Astrocyte of the spinal cord (primary cell): ENCODE measurements around the gene CD274.

Experiments used
- DNase-seq: peaks from one replicate; pipeline ENCODE4 v3.0.0; 2011; ENCODE audit warnings: low read depth, low spot score
- H3K4me3 ChIP-seq: 2 replicates; pipeline ENCODE4 v1.5.1; 2011; ENCODE audit warnings: low read depth, mild to moderate bottlenecking, low read length, moderate library complexity
- in situ Hi-C: cut with HindIII; loops from 2 replicates; pipeline ENCODE4 v1.10.0; 2017; ENCODE audit warnings: low sequenced_read_pairs
- TF ChIP-seq, protein P1 (sequence below): IDR thresholded peaks from 2 replicates; pipeline ENCODE4 v1.5.1; 2012; ENCODE audit warnings: low read depth, mild to moderate bottlenecking, low read length, inconsistent platforms

CD274 gene

DNA sequence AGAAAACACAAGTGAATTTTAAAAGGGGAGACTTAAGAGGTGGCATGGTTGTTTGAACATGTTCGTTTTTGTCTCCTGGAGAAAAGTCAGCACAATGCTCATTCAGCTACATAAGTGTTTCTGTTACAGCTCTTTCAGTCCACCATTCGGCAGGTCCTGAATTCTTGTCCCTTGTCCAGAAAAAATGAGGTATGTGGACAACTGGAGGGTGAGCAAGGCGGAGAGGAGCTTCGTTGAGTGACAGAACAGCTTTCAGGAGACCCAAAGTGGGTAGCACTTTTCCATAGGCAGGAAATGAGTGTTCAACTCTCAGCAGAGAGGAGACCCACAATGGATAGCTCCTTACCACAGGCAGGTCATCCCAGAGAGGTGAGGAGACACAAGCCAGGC, 64.9 kb downstream of the CD274 start:
- H3K4me3 ChIP-seq = no peak overlapping the region
- no peak for DNase-seq
- TF ChIP-seq, protein P1, sequence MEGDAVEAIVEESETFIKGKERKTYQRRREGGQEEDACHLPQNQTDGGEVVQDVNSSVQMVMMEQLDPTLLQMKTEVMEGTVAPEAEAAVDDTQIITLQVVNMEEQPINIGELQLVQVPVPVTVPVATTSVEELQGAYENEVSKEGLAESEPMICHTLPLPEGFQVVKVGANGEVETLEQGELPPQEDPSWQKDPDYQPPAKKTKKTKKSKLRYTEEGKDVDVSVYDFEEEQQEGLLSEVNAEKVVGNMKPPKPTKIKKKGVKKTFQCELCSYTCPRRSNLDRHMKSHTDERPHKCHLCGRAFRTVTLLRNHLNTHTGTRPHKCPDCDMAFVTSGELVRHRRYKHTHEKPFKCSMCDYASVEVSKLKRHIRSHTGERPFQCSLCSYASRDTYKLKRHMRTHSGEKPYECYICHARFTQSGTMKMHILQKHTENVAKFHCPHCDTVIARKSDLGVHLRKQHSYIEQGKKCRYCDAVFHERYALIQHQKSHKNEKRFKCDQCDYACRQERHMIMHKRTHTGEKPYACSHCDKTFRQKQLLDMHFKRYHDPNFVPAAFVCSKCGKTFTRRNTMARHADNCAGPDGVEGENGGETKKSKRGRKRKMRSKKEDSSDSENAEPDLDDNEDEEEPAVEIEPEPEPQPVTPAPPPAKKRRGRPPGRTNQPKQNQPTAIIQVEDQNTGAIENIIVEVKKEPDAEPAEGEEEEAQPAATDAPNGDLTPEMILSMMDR = no peak
- in situ Hi-C loops = no loop called here

DNA sequence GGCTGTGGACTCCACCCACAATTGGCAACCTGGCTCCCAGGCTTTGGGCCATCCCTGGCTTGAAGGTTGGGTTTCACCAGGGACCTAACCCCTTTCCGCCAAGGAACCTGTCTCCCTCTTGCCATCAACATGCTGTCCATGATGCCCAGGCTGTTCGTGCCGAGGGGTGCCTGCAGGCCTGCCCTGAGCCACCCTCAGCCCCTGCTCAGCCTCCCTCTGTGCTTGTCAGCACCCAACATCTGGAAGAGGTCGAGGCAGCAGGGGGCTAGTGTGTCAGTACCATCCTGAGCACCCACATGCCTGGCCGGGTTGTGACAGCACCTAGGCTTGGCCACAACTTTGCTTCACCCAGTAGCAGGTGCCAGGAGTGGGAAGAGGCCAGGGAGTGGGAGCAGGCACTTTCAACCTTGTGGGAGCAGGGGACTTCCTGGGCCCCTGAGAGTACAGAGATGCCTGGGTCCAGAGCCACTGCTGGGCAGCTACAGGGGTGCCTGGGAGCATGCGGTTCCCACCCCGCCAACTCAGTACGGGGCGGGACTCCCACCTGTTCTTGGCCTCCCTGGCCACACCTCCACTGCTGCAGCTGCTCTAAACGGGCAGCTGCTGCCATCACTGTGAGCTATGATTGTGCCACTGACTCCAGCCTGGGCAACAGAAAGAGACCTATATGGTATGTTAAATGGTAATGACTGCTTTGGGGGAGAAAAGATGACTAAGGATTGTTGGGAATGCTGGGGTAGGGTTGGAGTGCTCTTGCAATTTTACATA, 66.3 kb downstream of the CD274 start:
- no peak for DNase-seq
- in situ Hi-C loops = no loop called here
- no peak overlapping the region for H3K4me3 ChIP-seq
- TF ChIP-seq, protein P1 = no peak

DNA sequence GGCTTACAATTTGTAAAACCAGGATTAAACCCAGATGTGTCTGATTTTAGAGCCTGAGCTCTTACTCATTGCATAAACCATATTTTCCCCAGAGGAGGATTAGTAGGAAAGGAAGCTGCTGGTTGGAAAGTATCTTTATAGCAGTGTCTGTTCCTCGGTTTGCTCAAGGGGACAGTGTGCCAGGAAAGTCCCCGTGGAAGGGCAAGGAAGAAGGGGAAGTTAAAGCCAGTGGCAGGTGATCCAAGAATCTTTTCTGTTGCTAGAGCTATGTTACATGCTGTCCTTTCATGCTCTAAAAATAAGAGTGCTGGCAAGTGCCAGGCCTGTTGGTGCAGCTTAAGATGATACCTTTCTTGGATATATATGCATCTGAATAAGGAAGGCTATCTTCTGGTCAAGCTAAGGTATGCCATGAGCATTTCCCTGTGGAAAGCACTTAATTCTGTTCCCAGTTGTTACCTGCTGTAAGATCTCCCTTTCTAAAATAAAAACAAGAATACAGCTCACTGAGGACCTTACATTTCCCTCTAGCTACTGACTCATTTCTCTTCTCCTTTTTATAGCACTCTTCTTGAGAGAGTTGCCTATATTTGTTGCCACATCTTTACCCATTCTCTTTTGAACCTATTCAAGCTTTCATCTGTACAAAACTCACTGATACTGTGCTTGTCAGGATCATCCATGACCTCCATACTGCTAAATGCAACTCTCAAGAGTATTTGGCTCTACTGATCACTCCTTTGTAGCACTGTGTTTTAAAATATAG, 68.0 kb downstream of the CD274 start:
- H3K4me3 ChIP-seq = no peak overlapping the region
- TF ChIP-seq, protein P1 = no peak
- DNase-seq = no peak
- in situ Hi-C loops = no loop called here

DNA sequence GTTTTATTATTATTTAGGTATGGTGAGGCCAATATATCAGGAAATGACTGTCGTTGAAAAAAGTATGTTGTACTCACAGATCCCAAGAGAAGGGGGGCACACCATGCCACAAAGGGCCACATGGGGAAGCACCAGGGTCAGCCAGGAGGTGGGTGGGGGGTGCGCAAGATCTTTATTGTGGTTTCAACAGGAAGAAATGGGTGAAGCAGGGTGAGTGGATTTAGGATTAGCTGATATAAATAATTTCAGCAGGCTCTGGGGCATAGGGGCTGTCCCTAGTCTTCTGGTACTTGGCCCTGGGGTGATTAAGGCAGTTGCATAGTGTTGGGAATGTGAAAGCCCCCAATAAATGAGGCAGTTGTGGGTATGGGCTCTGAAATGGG, 68.6 kb downstream of the CD274 start:
- H3K4me3 ChIP-seq = no peak overlapping the region
- no peak for DNase-seq
- TF ChIP-seq, protein P1 = no peak
- in situ Hi-C loops = no loop called here
